Activated CD8-positive, alpha-beta memory T cell treated with anti-CD3 and anti-CD28 coated beads for 36 hours (primary cell): ENCODE results near the gene FOXO3. TPM values are rescaled to one million over a fixed set of nuclear protein-coding genes. Genes with fewer than 3 reads are reported as not detected.

Experiments
- CTCF ChIA-PET: fragments of 350-600 bp; sonication (Branson Sonifier 250); formaldehyde crosslinking; loops from one replicate; lab custom pipeline; 2021; ENCODE audit warnings: antibody characterized with exemption; lab: Charles Lee
- POLR2A ChIA-PET: fragments of 350-600 bp; sonication (Branson Sonifier 250); formaldehyde crosslinking; loops from one replicate; lab custom pipeline; 2021; ENCODE audit warnings: antibody characterized with exemption; lab: Charles Lee
- total RNA-seq, 2 experiments: library from RNA; stranded (reverse); gene quantifications; one replicate each; pipeline ENCODE4 v1.2.3, GENCODE V29; 2021

FOXO3 gene
- total RNA-seq, 2 experiments from 2014 or later, result 10.4 to 11.4 TPM

GRCh38 chr6:108685970-108686369 lies 125.3 kb downstream of the FOXO3 start:
- POLR2A ChIA-PET, result no interaction called here
- CTCF ChIA-PET, result no interaction called here

GRCh38 chr6:108686896-108687295 lies 126.2 kb downstream of the FOXO3 start:
- ChIA-PET POLR2A (interaction anchor here (1.2 kb wide), 1 partner anchor 128 kb away, joined by 3 read pairs; no protein-coding TSS in a partner anchor), CTCF (no interaction called here)

- CTCF ChIA-PET, result no interaction called here
- POLR2A ChIA-PET, result no interaction called here
Measured at GRCh38 chr6:108687921-108688320, 127.2 kb downstream of the FOXO3 start.

GRCh38 chr6:108689272-108690161 lies 128.8 kb downstream of the FOXO3 start:
- POLR2A ChIA-PET, result no interaction called here

GRCh38 chr6:108690326-108691049 lies 129.8 kb downstream of the FOXO3 start:
- ChIA-PET POLR2A (no interaction called here), CTCF (no interaction called here)

More at GRCh38 chr6:108689272-108690161, 128.8 kb downstream of the FOXO3 start:
- CTCF ChIA-PET, result no interaction called here

DNA sequence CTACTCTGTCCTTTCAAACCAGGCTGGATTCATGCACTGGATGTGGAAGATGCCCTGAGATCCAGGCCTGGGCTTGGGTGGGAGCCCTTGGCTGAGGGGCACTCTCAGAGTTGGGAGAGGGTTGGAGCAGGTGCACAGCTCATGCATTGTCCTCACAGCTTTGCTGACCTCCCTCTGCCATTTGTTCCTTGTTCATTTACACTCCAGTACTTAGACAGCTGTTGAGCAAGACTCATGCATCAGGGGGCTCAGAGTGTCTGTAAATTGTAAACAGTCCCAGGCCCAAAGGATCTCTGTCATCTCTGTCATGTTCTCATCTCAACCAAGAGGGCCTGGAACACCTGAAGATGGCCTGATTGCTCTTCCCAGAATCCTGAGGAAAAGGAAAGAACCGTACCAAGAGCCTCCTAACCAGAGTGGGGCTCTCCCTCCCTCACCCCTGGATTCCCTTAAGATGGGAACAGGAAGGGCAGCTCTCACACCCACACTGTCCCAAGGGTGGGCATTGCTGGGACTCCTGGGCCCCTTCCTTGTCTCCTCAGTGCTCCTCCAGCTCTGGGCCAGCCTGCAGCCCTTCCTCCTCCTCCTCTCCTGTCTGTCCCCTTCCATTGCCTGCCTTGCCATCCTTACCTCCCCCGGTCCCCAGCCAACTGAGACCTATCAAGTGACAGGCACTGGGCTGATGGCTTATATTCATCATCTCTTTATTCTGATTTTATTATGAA lies 132.9 kb downstream of the FOXO3 start:
- ChIA-PET CTCF (interaction anchor here (0.5 kb wide), 1 partner anchor 20 kb away, joined by 4 read pairs; no protein-coding TSS in a partner anchor), POLR2A (no interaction called here)

DNA sequence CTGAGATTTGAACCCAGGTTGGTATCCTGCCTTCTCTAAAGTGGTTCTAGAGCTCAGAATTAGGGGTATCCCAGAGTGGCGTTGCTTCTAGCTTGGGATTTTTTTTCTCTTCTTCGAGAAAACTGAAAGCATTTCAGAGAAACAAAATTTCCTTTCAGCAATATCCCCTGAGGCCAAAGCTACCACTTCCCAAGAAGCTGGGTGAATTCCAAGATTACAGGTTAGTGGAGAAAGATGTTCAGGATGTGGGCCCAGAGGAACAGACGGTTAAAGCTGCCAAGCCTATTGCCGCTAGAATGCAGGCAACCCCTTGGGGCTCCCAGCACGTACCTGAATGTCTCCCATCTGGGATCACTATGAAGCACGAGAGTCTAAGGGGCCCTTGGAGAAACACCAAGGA lies 134.1 kb downstream of the FOXO3 start:
- ChIA-PET POLR2A (no interaction called here), CTCF (no interaction called here)

DNA sequence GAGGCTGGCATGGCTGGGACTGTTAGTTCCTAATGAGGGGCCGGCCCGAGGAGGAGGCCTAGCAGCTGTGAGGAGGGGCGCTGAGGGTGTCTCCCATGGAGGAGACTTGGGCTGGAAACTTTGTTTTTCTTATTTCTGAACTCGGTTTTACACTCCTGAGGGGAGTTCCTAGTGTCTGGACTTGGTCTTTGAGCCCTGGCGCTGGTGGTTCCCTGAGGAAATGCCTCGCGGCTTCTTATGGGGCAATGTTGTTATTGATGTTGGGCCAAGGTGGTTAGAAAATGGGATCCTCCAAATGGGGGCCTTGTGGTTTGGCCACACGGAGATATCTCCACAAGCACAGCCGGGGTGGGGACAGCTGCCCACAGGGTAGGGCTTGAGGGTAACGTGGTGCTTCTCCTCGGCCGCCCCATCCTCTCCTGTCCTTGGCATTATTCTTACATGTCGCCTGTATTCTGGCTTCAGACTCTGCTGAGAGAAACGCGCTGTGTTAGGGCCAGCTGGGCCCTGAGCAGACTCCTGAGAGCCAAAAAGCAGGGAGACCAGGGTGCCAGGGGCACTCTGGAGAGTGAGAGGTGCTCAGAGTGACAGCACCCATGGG lies 136.9 kb downstream of the FOXO3 start:
- POLR2A ChIA-PET, result no interaction called here
- CTCF ChIA-PET, result no interaction called here

DNA sequence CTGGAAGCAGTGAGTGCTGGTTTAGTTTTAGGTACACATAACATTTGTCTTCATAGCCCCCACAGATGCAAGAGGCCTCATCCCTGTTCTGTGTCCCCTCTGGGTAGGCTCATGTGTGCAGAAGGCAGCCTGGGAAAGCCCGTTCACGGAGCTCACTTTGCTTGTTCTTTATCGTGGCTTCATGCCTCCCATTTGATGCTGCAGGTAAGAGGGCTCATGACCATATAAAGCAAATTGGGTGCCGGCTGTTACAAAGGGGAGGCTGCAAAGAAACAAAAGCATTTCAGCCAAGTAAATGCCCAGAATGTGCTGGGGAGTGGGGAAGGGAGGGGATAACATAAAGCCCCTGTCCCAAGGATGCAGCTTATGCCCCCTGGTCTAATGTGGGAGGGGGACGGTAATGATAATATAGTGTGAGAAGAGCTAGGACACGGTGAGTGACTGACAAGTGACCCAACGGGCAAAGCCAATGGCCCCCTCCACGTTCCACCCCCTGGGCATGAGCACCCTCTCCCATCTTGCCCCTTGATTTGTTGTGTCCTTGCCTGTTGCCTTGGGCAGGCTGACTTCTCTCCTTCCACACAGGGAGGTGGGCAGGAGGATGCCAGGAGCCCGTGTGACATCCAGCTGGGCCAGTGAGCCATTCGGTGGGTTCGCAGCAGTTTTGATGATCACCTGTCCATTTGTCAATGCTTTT lies 138.0 kb downstream of the FOXO3 start:
- ChIA-PET CTCF (interaction anchor here (0.5 kb wide), 1 partner anchor 18 kb away, joined by 3 read pairs; no protein-coding TSS in a partner anchor), POLR2A (no interaction called here)

DNA sequence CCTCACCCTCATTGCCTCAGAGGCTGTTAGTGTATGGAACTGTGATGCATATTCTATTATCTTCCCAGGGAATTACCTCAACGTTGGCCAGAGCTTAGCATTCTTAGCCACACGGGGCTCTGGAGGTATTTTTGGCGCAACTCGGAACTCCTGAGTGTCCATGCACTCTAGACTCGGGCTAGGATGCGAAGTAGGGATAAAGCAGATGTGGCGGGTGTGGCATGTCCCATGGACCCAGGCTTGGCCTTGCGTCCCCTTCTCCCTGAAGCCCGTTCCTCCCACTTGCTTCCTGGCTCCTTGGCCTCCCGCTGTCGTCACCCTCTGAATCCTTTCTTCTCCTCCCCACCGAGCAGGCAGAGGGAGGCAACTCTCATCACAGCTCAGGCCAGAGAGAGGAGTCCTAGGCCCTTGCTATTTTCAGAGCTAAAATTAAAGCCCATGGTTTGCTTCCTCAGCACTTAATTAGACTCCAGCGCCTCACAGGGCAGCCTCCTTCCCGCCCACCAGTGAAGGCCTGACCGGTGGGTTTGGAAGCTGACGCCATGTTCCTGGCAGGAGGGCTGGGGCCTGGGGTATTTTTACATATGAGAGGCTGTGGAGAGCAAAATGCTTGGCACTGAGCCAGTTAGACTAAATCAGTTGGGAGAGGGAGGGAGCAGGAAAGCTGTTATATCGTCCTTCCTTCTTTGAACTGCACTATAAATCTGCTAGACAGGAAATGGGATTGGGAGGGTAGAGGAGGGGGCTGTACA lies 138.7 kb downstream of the FOXO3 start:
- ChIA-PET POLR2A (no interaction called here), CTCF (no interaction called here)

DNA sequence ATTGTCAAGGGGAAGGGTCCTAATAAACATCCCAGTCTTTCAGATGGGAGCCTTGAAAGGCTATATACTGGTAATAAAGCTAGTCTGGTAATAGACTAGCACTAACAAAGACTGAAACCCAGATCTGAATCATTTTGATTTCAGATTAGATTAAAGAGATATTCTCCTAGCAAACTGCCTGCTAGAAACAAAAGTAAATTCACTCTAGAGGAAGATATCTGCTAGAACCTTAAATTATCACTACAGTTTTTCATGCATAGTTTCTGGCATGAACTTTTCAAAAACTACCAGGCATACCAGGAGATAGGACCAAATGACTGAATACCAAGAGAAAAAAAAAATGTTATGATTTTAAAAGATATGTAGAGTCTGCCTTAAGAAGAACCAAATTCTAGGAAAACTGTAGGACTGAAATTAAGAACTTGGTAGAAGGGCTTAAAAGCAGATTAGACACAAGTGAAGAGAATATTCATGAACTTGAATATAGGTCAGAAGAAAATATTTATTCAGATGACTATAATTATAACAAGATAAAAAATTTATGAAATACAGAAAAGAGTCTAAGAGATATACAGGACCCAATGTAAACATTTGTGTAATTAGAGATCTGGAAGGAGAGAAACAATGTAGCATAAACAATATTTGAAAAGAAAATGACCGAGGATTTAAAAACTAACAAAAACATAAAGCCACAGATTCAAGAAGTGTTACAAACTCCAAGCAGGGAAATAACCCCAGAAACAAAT lies 141.6 kb downstream of the FOXO3 start:
- CTCF ChIA-PET, result no interaction called here
- POLR2A ChIA-PET, result no interaction called here

GRCh38 chr6:108706649-108707048 lies 145.9 kb downstream of the FOXO3 start:
- POLR2A ChIA-PET, result no interaction called here
- CTCF ChIA-PET, result no interaction called here

DNA sequence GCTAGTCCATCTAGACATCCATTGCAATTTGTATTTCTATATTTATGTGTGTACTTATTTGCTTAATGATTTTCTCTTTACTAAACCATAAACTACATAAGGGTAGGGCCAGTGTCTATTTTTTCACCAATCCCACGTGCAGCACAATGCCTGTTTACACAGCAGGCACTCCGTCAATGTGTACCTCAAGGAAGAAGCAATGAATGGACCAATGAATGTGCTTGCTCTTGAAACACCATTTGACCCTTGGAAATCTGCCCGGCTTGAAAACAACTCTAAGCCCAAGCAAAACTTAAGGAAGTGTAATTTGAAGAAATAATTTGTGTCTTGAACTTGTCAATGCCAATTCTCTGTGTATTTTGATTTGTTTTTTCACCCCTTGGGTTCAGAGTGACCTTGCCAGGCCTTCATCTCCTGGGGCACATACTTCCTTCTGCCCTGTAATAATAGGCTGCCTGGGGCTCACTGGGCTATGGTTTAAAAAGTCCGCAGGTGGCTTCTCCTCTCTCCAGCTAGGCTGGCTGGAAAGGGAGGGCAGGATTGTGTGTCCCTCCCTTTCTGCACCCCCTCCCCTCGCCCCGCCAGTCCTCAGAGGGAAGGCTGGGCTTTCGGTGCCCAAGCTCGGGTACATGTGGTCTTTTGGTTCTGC lies 146.7 kb downstream of the FOXO3 start:
- ChIA-PET CTCF (no interaction called here), POLR2A (no interaction called here)

GRCh38 chr6:108710030-108710429 lies 149.3 kb downstream of the FOXO3 start:
- CTCF ChIA-PET, result no interaction called here
- POLR2A ChIA-PET, result no interaction called here

GRCh38 chr6:108710551-108710950 lies 149.8 kb downstream of the FOXO3 start:
- ChIA-PET CTCF (no interaction called here), POLR2A (no interaction called here)

DNA sequence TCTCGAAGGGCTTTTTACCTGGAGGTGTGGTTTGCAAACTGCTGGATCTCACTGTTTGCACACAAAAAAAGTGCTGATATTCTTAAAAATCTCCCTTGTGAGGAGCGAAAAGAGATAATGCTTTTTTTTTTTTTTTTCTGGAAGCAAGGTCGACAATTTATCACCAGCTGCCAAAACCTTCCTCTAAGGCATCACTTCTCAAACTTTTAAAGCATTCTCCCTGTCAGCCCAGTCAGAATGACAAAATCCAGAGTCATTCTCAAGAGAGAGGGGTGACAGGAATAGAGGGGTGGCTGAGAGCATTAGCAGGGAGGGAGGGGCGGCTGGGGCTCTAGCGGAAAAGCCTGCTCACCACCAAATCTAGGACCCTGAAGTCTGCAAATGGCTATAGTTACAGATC lies 150.4 kb downstream of the FOXO3 start:
- POLR2A ChIA-PET, result interaction anchor here (0.6 kb wide), 1 partner anchor 81 kb away, joined by 4 read pairs; no protein-coding TSS in a partner anchor
- CTCF ChIA-PET, result no interaction called here

DNA sequence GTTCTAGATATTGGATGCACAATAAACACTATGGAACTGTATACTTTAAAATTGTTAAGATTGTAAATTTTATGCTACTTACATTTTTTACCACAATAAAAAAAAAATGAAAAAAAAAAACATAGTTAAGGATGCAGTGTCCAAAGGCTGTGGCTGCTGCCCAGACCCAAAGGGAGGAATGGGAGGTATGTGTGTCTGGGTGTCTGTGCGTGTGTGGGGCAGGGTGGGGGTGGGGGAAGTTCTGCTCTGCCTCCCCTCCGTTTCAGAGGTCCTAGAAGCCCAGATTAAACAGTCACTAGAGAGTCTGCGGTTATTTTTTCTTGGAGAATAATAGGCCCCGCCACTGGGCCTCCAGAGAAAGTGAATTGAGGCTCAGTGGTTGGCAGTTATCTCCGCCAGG lies 151.1 kb downstream of the FOXO3 start:
- CTCF ChIA-PET, result no interaction called here
- POLR2A ChIA-PET, result no interaction called here
